COLO668 (cell line): ENCODE data around the gene SCAI.
A peak's percentile ranks its signal among the peaks of the same experiment; 100 is the strongest.
"Not testable (repeated sequence)": the region's sequence is repeated elsewhere in the genome, so short reads cannot be mapped to it uniquely, and the experiment has no call there.

Source experiments
- DNase-seq: peaks from one replicate; lab custom pipeline; 2025; ENCODE audit not compliant: unreplicated experiment; lab: John Stamatoyannopoulos, UW

Gene SCAI

DNA sequence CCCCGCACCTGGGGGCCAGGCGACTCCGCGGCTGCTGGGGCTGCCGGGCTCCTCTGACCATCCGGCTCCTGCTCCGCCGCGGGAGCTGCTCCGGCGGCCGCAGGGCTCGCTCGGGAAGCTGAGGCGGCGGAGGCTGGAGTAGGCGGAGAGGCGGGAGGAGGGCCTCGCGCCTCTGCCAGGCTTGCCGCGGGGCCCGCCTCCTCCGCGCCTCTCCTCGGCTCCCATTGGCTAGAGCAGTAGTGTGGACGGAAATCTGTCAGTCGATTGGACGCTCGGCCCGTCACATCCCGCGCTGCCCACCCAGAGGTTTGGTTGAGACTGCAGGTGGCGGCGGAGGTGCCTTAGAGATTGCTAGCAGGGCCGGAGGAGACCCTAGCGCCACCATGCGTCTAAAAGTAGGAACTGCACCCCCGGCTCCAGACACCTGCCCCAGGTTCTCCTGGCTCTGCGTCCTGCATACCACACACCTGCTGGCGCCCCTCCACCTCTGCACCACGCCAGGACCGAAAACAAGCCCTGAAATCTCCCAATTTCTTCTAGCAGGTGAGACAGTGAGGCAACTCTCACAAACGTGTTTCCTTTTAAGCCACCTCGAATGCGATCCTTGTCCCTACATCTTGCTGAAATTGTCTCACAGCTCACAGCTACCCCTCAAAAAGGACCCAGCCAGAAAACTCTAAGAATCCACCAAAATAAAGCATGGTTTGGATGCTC, at the start of gene SCAI:
Gene SCAI (minus strand): TSS at position 152 of the 714 bp plus-strand sequence. CDS start 91 bp downstream, at position 61.
- DNase-seq, result peak; percentile 98

DNA sequence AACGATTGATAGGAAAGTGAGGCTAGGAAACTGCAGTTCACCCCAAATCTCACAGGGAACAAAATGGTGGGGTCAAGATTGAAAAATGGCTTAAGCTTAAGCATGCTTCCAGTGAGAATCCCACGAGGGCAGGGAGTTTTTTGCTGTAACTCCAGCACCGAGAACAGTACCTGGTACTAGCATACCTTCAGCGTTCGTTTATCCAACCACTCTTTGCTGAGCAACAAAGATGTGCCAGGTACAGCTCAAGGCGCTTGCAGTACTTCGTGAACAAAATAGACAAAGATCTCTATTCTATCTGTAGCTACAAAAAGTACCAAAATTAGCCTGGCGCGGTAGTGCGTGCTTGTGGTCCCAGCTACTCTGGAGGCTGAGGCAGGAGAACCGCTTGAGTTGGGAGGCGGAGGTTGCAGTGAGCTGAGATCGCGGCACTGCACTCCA, 47.1 kb upstream of the SCAI start:
- DNase-seq, result no peak

DNA sequence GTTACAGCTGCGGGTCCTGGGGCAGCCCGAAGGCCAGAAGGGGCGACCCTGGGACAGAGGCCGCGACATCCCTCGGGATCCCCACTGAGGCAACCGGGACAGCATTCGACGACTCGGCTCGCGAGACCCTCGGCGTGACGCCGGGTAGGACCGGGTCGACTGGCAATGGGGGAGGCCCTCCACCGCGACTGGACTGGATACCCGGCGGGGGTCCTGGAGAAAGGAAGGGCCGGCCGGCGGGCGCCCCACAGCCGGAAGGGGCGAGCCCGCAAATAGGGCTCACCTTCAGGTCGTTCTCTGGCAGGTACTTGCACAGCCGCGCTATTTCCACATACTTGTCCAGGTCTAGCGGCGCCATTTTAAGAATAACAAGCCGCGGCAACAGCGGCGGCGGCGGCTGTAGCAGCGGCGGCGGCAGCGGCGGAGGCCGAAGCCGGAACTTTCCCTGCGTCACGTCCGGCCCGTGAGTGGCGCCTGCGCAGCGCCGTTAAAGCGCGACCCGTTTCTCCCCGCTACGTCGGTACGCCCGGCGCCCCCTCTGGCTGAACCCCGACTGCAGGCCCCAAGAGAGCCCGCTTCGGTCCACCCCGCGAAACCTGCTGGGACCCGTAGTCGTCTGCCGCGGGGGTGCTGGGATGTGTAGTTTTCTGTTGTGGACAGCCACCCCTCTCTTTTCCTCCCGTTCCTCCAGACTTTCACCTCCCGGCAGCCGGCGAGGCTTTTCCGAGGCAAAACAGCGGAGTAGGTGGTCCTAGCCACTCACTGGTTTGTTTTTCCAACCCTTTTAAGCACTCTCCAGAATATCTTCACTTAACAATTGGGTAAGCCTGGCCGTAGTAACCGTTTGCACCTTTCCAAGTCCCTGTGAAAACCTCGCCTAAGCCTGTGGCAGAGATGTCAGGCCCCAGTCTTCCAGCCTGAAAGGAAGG, 46.3 kb upstream of the SCAI start, which contains the start of gene PPP6C:
Gene PPP6C (minus strand): TSS at position 443 of the 929 bp plus-strand sequence. CDS start 85 bp downstream, at position 358.
- peak; percentile 97 for DNase-seq

DNA sequence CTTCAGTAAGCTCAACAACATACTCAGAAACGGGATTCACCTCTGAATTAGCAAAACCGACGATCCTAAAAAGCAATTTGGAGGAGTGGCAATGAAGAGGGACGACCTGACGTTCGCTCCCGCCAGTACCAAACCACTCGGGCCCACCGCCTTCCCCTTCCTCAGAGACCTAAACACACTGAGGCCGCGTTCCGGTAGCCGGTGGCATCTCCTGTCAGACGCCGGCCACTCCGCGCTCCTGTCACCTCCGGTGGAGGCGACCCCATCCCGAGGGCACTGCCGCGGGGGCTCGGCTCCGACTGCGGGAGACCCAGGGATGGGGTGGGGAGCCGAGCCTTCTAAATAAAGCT, 45.7 kb upstream of the SCAI start:
- DNase-seq, result peak; percentile 38

DNA sequence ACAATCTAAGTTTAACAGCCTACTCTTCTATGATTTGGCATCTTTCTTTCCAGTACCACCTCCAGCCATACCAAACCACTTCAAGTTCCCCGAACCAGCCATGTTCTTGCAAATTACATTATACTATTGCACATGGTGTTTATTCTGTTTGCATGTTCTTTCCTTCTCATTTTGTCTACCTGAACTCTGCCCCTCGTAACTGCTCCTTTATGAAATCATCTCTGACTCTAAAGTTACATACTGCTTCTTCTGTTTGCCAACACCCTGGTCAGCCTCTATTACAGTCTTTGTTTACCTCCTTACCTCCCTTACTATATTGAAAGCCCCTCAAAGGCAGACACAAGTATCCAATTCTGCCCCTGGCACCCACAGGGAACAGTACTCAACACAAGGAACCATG, 40.2 kb upstream of the SCAI start:
- DNase-seq, result no peak

DNA sequence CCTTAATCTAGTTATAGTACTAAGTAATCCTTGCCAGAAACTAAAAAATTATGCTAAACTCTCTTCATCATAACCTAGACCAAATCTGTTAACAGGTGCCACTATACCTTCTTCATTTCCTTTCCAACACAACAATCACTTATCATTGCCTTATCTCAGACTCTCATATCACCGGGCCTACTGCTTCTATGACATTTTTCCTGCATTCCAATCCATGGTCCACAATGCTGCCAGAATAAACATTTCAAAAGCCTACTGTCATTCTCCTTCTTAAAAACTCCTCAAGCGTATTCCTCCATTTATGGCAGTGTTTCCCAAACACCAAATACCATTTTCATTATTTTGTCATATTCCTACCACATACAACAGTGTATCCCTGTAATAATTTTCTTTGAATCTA, 39.7 kb upstream of the SCAI start:
- no peak for DNase-seq

DNA sequence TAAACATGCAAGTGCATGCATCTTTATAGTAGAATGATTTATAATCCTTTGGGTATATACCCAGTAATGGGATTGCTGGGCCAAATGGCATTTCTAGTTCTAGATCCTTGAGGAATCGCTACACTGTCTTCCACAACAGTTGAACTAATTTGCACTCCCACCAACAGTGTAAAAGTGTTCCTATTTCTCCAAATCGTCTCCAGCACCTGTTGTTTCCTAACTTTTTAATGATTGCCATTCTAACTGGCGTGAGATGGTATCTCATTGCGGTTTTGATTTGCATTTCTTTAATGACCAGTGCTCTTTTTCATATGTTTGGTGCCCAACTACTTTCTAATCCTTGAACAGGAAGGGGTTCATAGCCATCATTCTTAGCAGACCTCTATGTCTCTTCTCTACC, 38.4 kb upstream of the SCAI start:
- not testable (repeated sequence) for DNase-seq

DNA sequence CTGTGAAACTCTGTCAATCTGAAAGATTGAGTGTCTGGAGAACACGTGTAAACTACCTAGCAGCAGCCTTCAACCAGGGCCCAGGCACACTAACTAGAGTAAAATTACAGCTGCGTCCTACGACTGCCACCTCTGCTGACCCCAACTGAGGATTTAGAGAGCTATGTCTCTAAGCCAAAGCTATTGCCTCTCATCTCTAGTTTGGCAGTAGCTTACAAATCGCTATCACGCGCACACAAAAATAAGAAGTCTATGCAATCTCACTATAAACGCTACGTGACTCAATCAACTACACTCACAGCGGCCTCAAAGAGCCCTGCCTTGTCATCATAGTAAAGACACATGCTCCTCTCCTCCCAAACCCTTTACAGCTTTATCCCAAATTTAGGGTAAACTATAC, 37.5 kb upstream of the SCAI start:
- no peak for DNase-seq

DNA sequence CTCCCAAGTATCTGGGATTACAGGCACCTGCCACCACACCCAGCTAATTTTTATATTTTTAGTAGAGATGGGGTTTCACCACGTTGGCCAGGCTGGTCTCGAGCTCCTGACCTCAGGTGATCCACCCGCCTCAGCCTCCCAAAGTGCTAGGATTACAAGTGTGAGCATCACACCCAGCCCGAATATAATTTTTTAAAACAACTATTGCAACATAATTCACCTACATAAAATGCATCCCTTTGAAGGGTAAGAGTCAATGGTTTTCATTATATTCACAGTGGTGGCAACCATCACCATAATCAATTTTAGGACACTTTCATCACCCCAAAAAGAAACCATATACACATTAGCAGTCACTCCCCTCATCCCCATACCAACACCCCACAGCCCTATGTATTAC, 36.4 kb upstream of the SCAI start:
- not testable (repeated sequence) for DNase-seq

DNA sequence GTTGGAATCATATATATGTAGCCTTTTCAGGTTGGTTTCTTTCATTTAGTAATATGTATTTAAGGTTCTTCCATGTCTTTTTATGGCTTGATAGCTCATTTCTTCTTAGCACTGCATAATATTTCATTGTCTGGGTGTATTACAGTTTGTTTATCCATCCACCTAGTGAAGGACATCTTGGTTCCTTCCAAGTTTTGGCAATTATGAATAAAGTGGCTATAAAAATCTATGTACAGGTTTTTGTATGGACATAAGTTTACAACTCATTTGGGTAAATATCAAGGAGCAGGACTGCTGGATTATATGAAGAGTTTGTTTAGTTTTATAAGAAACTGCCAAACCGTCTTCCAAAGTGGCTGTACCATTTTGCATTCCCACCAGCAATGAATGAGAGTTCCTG, 34.6 kb upstream of the SCAI start:
- DNase-seq, result no peak

DNA sequence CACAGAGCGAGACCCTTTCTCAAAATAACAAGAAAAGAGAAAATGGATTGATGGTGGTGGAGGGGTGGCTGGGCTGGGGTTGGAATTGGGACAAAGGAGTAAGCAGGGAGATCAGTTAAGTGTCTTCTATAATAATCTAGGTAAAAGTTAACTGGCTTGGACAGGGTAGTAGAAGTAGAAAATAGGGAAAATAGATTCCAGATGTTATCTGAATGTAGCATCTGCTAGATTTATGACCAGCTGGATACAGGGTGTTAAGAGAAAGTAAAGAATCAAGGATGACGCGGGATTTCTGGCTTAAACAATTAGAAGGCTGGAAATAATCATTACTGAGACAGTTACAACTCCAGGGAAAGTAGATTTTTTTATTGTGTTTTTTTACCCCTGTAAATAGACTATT, 33.3 kb upstream of the SCAI start:
- DNase-seq, result no peak

DNA sequence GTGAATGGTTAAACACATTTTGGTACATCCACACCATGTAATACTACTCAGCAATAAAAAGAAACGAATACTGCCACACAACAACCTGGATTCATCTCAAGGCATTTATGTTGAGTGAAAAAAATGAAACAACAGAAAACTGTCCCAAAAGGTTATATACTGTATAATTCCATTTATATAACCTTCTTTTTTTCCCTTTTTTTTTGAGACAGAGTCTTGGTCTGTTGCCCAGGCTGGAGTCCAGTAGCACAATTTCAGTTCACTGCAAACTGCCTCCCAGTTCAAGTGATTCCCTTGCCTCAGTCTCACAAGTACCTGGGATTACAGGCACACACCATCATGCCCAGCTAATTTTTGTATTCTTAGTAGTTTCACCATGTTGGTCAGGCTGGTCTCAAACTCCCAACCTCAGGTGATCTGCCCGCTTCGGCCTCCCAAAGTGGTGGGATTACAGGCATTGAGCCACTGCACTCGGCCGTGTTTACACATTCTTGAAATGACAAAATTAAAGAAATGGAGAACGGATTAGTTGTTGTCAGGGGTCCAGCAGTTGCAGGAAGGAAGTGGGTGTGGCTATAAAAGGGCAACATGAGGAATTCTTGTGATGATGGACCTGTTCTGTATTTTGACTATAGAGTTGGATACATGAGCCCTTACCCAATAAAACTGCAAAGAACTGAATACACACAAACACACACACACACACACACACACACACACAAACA, 28.9 kb upstream of the SCAI start:
- no peak for DNase-seq

DNA sequence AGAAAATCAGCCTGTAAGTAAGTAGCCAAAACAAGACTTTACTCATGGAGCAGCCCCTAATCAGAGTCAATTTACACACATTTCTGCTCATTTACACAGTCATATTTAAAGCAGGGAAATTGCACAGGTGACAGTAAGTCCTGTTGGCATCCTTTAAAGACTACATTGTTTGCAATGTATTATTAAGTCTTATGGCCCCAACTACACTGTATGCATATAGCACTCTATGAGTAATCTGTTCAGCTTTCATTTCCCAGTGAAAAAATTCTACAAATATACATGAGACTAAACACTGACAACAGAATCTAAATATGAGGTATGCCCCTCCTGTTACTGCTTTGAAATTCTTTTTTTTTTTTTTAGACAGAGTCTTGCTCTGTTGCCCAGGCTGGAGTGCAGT, 26.6 kb upstream of the SCAI start:
- no peak for DNase-seq

DNA sequence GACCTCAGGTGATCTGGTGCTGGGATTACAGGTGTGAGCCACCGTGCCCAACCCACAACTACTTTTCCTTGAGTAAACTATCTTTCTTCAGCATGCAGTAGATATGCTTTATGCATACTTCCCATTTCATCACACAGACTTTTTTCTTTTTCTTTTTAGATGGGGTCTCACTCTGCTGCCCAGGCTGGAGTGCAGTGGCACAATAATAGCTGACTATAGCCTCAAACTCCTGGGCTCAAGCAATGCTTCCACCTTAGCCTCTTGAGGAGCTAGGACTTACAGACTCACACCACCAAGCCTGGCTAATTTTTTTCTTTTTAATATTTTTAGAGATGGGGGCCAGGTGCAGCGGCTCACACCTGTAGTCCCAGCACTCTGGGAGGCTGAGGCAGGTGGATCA, 23.4 kb upstream of the SCAI start:
- no peak for DNase-seq

DNA sequence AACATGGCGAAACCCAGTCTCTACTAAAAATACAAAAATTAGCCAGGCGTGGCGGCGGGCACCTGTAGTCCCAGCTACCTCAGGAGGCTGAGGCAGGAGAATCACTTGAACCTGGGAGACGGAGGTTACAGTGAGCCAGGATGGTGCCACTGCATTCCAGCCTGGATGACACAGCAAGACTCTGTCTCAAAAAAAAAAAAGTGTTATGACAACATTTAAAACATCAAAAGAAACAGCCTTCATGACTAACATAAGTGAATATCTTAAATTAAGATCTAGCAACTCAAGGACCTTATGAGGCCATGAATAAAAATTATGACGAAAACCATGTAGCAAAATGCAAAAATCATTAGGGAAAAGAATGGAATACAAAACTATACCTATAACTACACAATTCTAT, 19.6 kb upstream of the SCAI start:
- not testable (repeated sequence) for DNase-seq

DNA sequence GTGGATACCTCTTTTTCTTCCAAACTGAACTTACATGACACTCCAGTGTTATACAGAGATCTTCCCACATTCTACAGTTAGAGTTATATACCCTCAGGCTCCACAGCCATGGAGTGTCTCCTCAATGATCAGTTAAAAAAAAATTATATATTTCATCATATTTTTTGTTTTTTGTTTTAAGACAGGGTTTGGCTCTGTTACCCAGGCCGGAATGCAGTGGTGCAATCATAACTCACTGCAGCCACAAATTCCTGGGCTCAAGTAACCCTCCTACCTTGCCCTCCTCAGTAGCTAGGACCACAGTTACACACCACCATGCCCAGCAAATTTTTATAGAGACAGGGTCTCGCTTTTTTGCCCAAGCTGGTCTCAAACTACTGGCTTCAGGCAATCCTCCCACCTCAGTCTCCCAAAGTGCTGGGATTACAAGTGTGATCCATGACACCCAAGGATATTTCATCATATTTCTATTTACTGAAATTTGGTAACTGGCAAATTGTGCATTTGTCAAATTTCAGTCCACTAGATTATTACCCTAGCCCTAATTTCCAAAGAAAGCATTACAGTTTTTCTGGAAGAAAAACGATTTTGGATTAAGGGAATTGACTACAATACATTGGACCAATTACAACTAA, 18.1 kb upstream of the SCAI start:
- DNase-seq, result no peak

DNA sequence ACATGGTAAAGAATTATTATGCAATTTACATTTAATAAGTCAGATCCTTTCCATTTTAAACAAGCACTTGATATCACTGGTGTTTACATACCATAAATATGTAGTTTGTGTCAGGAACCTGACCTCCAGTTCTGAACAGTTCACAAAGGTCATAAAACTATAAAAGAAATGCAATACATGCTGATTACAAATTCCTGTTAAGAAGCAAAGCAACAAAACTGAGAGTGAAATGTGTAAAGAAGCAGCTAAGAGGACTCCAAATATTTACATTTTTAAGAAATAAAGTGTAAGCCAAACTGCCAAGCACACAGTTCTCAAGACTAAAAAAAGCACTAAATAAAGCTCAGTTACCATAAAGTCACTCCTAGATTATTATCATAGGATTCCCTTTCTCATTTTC, 17.4 kb upstream of the SCAI start:
- no peak for DNase-seq

DNA sequence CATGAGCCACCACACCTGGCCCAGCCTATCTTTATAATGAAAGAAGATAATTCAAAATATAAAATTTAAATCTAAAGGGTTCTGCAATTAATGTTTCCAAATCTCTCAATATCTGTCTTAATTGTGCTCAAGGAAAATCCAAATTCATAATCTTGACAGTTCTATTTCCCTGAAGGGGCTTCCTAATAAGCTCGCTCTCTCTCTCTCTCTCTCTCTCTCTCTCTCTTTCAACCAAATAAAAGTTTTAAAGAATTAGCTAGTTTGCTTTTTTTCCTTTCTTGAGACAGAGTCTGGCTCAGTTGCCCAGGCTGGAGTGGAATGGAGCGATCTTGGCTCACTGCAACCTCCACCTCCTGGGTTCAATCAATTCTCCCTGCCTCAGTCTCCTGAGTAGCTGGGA, 13.2 kb upstream of the SCAI start:
- DNase-seq, result no peak

DNA sequence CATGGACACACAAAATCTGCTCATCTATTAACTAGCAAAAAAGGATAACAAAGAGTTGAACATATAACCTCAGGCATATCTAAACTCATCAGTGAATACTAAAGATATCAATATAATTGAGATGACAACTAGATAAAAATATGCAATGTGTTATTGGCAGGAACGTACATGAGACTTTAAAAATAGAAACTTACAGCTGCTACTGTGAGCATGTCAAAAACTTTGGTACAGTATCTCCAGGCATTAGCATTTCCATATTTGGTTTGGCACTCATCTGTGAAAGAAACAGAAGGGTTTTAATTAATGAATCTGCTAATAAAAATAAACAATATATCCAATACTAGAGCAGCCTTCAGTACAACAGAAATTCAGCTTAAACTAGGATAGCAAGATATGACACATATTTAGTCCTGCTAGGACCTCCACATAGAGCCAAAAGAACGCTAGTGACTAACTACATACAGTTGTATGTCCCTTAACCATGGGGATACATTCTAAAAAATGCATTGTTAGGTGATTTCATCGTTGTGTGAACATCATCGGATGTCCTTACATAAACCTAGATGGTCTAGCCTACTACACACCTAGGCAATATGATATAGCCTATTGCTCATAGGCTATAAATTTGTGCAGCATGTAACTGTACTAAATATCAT, 10.5 kb upstream of the SCAI start:
- no peak for DNase-seq

DNA sequence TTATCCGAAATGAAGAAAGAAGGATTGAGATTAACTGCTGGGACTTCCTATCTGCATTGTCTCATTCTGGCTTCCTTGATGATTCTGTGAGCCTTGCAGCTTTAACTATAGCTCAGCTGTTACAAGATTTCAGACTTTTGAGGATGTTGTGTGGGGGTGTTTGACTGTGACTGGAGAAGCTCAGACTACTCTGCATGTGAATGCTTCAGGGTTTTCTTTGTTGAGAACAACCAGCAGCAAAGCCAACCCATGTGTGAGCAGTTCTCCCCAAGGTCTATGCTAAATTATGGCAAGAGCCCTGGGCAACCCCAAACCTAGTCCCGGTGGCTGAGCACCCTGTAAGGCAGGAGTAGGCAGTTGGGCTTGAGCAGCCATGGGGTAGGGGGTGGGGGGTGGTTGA, 8.4 kb upstream of the SCAI start:
- DNase-seq, result no peak
